Stimulated activated naive CD4-positive, alpha-beta T cell (primary cell): Measurements from ENCODE around the gene CIDEB.

ENCODE experiments used
- DNase-seq, 6 experiments: peaks; one replicate each; lab custom pipeline; 2025; lab: John Stamatoyannopoulos, UW

The CIDEB gene

DNA sequence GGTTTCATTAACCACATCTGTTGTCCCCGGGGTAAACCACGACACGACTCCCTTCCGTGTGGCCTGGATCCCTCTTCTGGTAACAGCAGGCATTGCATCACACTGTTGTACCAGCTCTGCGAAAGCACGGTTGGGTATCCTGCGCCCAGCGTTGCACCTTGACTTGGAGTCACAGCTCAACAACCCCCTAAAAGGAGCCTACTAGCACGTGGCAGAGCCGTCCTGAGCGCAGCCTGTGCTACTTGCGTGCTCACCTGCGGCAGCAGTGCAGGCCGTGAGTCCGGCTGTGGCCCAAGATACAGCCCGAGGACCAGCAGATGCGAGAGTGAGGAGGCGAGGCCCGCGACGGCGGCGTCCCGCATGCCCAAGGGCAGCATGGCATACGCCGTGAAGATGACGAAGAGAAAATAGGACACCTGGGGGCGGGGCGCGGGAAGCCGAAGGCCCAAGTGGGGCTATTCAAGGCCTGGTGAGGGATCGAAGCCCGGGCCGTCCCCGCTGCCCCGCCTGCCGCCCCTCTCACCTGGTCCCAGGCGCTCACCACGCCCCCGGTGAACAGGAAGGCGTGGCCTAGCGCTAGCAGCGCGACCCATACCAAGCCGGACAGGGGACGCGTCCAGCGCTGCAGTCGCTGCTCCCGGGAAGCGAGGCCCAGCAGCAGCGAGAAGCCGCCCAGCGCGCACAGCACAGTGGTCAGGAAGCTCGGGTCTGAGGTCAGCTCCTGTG is 24.7 kb upstream of the CIDEB start:
- DNase-seq: peak; percentile 69 to 91 (median 80)

DNA sequence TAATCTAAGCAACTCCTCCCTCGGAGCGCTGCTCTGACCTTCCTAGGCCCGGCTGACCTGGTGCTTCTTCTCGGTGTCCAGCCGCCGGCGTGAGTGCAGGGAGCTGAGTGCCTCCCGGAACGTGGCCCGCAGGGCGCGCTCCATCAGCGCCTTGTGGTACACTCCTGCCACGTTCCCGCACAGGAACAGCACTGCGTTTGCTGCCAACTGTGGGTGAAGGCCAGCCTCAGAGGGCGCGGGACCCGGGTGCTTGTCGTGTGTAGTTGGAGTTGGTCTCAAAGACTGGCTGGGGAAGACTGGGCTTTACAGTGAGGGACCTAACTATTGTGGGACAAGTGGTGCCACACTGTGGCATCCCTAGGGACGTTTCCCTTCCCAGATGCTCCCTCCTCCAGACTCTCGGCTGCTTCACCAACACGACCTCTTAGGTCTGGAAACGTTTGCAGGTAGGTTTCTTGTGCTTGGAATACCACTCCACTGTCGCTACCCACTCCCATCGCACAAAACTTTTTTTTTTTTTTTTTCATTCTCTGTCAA is 24.0 kb upstream of the CIDEB start:
- no peak for DNase-seq

DNA sequence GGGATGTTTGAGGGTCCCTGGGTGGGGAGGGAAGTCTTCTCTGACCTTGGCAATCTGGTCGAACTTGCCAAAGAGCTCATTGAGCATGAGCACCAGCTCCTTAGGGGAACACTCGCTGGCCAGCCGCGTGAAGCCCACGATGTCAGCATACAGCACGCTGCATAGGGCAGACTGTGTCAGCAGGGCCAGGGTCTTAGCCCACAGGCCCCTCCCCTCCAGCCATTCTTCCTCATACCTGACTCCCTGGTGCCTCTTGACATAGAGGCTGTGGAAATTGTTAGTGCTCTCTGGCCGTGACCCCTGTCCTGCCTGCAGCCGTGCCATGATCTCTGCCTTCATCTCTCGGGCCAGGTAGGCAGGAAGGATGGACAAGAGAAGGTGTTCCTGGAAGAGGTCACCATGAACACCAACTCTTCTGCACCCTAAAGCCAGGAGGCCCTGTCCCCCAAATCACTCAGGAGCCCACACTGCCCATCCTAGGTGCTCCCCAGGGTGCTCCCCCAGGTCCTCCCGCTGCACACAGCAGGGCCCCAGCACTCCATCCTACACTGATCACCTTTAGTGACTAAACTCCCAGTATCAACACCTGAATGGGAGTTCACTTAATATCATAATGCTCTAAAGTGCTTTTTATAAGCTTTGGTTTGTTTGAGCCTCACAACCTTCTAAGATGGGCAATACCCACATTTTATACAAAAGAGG is 23.3 kb upstream of the CIDEB start:
- no peak for DNase-seq

DNA sequence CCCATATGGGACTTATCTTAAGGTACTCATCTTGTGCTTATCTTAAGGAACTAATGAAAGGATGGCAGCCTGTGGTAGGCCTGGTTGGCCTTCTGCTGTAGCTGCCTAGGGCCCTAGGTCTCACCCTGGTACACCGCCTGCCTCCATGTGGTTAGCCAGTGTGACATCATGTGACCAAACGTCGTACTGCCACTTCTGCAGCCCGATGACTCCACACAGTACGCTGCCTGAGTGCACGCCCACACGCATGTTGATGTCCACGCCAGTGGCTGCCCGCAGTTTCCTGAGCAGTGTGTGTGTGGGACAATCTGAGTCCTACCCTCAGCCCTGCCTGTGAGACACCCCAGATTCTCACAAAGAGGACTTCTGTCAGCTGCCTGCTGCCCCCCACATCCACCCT is 22.0 kb upstream of the CIDEB start:
- no peak for DNase-seq

DNA sequence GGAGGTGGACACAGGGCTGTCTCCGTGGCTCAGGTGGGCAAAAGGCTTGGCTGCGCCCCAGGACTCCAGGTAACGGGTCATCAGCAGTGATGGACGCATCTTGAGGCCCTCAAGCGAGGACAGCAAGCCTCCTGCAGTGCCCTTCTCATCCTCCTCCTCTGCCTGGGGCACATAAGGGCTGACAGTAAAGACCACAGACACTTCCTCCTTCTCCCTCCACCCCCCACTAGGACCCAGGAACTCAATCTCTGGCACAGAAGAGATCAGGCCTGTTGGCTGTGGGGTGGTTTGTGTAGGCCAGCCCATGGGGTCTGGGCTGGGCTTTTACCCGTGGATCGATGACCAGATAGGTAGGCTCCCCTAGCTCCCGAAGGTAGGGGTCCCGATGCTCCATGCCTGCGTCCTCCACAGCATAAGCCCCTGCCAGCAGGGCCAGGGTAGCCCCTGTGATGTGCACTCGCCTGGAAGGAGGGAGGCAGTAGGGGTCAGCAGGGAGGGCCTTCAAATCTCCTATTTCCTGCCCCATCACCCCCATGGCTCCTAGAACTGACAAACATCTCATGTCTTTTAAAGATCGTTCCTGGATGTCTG is 21.4 kb upstream of the CIDEB start:
- no peak for DNase-seq

DNA sequence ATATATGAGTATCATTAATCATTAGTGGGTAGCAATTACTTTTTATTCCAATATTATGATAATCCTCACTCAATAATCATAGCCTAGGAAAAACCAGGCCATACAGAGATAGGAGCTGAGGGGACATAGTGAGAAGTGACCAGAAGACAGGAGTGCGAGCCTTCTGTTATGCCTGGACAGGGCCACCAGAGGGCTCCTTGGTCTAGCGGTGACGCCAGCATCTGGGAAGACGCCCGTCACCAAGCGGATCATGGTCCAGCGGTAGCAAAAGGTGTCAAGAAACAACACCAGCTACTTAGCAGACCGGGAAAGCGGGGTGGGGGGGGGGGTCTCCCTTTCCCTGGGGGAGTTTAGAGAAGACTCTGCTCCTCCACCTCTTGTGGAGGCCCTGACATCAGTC is 20.1 kb upstream of the CIDEB start:
- peak in 1 of 6 experiments; percentile 12 for DNase-seq

DNA sequence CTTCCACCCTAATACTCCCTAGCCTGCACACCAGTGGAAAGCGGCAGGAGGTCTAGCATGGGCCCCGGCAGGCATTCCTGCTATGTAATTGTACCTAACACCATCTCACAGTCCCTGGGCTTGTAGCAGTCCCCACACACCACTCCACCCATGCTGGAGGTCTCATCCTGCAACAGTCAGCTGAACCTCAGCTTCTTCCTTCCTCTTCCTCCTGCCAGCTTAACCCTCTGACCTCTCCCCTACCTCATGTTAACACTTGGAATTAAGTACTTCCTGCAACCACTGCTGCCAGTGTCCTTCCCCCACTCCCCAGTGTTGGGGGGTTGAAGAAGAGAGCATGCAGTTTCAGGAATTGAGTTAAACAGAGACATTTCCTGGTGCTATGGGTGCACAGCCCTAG is 19.5 kb upstream of the CIDEB start:
- no peak for DNase-seq

DNA sequence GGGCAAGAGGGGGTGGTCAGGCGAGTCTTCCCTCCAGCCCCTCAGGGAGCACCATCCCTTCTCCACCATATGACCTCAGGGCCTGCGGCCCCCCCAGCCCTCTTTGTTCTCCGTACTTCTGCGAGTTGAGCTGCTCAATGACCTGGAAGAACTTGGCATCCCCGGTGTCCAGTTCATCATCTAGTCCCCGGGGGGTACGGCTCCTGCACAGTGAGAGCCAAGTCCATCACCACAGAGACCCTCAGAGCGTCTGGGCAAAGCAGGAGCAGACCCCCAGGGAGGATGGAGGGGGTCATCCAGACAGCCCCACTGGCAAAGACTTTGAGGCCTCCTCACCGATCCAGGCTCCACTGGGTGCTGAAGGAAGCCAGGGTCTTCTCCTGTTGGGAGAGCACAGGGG is 18.2 kb upstream of the CIDEB start:
- no peak for DNase-seq

DNA sequence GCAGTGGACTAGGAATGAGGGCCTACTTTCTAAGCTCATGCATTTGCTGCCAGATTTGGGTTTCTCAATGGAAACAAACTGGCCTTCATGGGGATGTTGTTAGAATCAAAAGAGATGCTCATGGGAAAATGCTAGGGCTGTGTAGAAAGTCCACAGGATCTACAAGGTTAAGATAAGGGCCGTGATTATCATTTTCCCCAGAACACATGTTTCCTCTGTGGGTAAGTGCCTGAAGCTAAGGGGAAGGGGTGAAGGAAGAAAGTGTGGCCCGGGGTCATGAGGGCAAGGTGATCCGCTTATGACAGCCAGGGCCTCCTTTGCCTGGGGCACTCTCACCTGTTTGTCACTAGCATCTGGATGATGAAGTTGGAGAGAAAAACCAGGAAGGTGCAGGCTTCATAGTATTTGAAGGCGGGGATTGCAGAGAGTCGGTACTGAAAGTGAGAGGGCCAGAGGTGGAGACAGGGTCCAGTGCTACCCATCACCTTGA is 17.3 kb upstream of the CIDEB start:
- no peak for DNase-seq

DNA sequence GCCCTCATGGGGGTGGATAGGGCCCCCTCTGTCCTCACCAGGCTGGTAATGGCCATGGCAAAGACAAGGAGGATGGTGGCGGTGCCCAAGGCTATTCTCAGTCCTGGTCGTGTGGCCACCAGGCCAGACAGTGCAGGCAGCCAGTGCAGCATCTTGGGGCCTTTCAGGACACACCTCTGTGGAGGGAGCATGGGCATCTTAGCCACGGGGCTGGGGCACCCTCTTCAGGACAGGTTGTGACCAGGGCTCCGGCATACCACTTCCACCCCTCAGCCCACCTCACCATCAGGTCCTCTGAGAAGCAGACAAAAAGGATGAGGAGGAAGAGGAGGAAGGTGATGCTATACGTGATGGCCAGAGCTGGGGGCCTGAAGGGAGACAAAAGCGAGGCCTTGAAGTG is 16.2 kb upstream of the CIDEB start:
- DNase-seq: no peak

DNA sequence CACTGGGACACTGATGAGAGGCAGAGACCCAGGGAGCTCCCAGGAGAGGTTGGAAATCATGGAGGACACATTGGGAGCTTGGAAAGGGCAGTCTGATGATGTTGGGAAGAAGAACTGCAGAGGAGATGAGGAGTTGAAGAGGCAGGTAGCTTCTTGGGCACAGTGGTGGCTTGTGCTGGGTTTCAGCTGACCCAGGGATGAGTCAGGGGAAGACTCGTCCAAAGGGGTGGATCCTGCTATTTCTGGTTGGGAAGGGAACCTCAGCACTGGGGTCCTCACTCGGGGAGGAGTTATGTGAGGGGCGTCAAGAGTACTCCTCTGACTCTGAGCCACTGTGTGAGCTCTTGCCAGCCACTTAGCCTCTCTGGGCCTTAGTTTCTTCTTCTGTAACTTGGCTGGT is 15.6 kb upstream of the CIDEB start:
- DNase-seq: no peak

DNA sequence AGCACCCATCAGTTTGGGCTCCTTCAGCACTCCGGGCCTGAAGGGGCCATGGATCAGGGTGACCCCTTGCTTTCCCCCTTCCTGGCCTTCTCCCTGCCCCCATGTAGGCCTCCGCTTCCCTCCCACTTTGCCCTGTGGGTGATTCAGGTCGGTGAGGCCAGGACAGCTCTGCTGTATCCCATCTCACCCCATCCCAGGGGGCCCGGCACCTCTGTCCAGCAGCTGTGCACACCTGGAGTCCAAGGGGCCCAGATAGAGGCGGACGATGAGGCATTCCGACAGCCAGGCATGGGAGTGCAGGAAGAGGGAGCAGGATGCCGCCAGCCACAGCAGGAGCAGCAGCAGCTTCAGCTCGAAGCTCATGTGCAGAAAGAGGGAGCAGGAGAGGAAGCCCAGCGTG is 14.9 kb upstream of the CIDEB start:
- no peak for DNase-seq

DNA sequence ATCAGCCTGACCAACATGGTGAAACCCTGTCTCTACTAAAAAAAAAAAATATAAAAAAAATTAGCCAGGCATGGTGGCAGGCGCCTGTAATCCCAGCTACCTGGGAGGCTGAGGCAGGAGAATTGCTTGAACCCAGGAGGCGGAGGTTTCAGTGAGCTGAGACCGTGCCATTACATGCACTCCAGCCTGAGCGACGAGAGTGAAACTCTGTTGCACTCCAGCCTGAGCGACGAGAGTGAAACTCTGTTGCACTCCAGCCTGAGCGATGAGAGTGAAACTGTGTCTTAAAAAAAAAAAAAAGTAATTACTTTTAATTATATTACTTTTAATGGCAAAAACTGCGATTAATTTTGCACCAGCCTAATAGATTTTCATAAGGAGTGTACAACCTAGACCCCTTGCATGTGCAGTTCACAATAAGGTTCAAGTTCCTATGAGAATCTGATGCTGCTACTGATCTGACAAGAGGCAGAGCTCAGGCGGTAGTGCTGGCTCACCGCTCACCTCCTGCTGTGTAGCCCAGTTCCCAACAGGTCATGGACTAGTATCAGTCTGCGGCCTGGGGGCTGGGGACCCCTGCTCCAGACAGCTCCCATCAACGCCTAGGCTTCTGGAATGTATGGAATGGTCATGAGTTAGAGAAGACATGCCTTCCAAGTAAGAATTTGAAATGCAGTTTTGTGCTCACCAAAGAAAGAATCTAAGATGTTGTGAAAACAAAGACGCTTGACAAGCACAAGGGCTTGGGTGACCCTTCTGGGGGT is 13.6 kb upstream of the CIDEB start:
- DNase-seq: no peak

DNA sequence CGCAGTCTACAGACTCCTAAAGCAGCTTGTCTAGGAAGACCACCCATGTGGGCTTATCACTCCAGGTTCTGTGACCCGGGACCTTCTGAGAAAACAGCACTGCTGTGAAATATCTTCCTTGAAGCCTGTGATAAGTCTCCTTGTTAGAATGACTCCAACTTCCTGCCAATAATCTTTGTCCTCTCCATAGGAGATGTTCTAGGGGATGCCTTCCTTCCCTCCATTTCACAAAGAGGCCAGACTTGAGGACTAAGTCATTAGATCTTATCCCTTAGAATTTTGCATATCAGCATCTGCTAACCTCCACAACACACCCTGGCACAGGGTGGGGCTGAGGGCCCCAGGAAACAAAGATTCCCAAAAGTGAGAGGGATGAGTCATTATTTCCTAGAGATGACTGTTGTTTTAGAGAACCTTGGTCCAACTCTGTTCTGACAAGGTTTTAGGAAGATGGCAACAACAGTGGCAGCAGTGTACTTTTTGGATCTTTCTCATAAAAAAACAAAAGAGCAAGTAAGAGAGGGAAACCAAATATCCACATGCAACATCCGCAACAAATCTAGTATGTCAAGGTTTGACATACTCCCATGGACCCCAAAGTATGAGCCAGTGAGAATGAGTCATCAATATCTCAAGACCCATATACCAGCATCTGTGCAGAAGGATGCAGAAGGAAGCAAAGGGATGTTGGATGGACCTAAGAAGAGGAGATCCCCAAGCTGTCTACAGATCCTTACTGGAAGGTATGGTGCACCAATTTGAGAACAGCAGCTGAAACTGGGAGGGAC is 9.6 kb upstream of the CIDEB start:
- no peak for DNase-seq

DNA sequence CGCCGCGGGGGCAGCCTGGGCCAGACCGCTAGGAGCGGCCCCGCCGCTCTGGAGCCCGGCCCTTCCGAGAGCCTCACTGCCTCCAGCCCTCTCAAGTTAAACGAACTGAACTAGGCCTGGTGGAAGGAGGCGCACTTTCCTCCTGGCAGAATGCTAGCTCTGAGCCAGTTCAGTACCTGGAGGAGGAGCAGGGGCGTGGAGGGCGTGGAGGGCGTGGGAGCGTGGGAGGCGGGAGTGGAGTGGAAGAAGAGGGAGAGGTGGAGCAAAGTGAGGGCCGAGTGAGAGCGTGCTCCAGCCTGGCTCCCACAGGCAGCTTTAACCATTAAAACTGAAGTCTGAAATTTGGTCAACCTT is 8.8 kb upstream of the CIDEB start:
- DNase-seq: no peak

DNA sequence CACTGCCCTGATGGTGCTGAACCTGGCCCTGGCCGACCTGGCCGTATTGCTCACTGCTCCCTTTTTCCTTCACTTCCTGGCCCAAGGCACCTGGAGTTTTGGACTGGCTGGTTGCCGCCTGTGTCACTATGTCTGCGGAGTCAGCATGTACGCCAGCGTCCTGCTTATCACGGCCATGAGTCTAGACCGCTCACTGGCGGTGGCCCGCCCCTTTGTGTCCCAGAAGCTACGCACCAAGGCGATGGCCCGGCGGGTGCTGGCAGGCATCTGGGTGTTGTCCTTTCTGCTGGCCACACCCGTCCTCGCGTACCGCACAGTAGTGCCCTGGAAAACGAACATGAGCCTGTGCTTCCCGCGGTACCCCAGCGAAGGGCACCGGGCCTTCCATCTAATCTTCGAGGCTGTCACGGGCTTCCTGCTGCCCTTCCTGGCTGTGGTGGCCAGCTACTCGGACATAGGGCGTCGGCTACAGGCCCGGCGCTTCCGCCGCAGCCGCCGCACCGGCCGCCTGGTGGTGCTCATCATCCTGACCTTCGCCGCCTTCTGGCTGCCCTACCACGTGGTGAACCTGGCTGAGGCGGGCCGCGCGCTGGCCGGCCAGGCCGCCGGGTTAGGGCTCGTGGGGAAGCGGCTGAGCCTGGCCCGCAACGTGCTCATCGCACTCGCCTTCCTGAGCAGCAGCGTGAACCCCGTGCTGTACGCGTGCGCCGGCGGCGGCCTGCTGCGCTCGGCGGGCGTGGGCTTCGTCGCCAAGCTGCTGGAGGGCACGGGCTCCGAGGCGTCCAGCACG is 8.2 kb upstream of the CIDEB start:
- DNase-seq: no peak

DNA sequence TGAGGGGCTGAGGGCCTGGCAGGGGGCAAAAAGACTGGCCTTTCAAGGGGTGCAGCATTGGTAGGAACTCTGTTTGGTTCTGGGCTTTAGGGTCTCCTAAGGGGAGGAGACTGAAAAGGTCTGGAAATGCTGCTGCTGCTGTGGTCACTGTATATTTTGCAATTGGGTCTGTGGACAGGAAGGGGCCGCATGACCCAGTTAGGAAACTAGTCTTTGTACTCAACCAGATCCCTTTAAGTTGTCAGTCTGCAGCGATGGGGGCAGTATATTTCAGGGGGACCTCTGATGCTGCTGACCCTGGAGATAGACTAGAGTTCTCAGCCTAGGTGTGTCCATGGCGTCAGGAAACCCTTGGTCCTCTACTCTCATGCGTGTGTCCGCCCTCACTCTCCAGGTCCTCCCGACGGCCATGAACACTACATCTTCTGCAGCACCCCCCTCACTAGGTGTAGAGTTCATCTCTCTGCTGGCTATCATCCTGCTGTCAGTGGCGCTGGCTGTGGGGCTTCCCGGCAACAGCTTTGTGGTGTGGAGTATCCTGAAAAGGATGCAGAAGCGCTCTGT is 7.5 kb upstream of the CIDEB start:
- no peak for DNase-seq

DNA sequence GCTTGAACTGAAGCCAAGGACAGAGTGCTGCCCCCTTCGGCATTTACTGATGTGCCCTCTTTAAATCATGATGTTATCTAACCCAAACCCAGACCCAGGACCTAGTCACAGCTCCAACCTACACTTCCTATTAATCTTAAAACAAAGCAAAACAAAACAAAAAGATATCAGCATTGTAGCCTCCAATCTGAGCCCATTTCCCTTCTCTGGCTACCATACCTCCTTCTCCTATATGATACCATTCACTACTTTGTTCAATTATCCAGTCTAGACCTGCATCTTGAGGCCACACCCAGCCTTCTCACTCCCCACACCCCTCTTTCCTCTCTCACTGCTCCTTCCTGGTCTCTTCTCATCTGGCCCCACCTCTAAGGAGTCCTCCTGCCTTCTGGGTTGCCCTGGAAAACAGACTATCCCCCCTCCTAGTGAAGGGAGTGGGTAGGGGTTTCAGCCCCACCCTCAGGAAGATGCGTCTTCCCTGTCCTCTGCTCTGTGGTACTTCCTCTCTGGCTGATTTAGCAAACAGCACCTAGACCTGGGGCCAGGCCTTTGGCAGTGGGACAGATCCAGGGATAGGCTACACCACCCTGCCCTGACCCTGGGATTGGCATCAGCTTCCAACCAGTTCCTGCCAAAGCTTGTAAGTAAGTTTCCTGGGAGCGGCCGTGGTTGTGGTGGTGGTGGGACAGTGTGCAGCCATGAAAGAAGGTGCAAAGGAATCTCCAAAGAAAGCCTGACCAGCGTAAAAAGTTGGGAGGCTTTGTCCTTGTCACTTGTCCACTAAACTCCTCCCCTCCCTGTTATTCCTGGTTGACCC is 6.8 kb upstream of the CIDEB start:
- no peak for DNase-seq

DNA sequence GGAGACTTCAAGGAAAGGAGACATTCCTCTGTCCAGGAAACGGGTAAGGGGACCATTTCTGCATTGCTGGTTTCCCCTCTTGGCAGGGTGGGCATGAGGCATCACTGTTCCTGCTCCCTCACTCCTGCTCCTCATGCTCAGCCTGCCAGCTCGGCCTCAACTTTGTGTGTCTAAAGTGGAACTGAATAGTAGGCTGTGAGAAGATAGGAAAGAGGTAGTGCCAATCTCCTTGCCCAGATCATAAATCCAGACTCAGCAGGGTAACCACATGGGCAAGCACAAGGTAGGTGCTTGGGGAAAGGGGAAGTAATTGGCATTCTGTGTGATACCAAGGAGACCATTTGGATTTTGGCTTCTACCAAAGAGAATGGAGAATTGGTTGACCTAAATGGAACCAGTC is 6.1 kb upstream of the CIDEB start:
- DNase-seq: no peak
